Adrenal gland (tissue), 12 donors: ENCODE data around the gene RGS6. TPM values are rescaled to one million over a fixed set of nuclear protein-coding genes. Genes with fewer than 3 reads are reported as not detected.

Experiments used
- DNase-seq, 7 donors: peaks; one replicate each; pipeline ENCODE4 v3.0.0-alpha.2; 2019 to 2020
- H3K27ac ChIP-seq, 5 donors: fragments of 200-600 bp; sonication (generic) in 4 of 5; 1 replicate in 3 of 5; 2 replicates in 2 of 5; pipeline versions ENCODE4 v1.5.1 to v1.8.0; 2016 to 2020; ENCODE audit warnings: mild to moderate bottlenecking in 1 of 5
- H3K27me3 ChIP-seq: fragments of 200-600 bp; 2 replicates; pipeline ENCODE4 v1.8.0; 2021
- H3K36me3 ChIP-seq, 2 donors: fragments of 200-600 bp; replicated peaks in 1 of 2; 1 replicate in 1 of 2; 2 replicates in 1 of 2; pipeline versions ENCODE4 v1.5.1 to v1.8.0; 2018 to 2022
- H3K4me1 ChIP-seq, 2 donors: fragments of 200-600 bp; replicated peaks in 1 of 2; 1 replicate in 1 of 2; 2 replicates in 1 of 2; pipeline versions ENCODE4 v1.5.1 to v1.8.0; 2018 to 2021
- H3K4me3 ChIP-seq, 4 donors: fragments of 200-600 bp; sonication (generic) in 3 of 4; one replicate each; pipeline ENCODE4 v1.5.1; 2016 to 2018
- H3K9me3 ChIP-seq, 3 donors: fragments of 200-600 bp; sonication (generic) in 1 of 3; replicated peaks in 1 of 3; 1 replicate in 2 of 3; 2 replicates in 1 of 3; pipeline versions ENCODE4 v1.5.1 to v1.8.0; 2016 to 2021
- CTCF ChIP-seq, 6 experiments: fragments of 450-650 bp in 4 of 6; fragments of 200-600 bp in 2 of 6; sonication (generic) in 1 of 6; IDR thresholded peaks; 1 replicate in 5 of 6; 2 replicates in 1 of 6; pipeline versions ENCODE4 v1.5.1 to v1.8.0; 2016 to 2021; ENCODE audit warnings: antibody characterized with exemption in 6 of 6, mild to moderate bottlenecking in 2 of 6, moderate library complexity in 1 of 6
- POLR2A ChIP-seq, 2 donors: fragments of 450-650 bp; IDR thresholded peaks; one replicate each; pipeline ENCODE4 v1.6.1; 2017; ENCODE audit warnings: antibody characterized with exemption in 2 of 2, mild to moderate bottlenecking in 2 of 2, moderate library complexity in 1 of 2
- WGBS, 4 donors: extraction: QIAGEN DNeasy Blood & Tissue Kit in 2 of 4; methylation state at CpG; one replicate each; pipeline versions ENCODE4 v1.1.5 to v1.1.7; 2013 to 2017; 5-methylcytosine and 5-hydroxymethylcytosine counted together
- intact Hi-C, 2 donors: fragments of 100-400 bp; cut with DNase I; formaldehyde crosslinking; loops; one replicate each; pipeline versions ENCODE4 v1.14.1 to v1.15.0; 2022 to 2023
- polyA plus RNA-seq, 3 donors: library from polyadenylated mRNA; stranded (reverse); fragments of 200-250 nt in 2 of 3; fragments of 350-450 nt in 1 of 3; fragmentation: Illumina TruSeq in 1 of 3; extraction: RNeasy Lipid Tissue Mini Kit (QIAGEN cat#74804) in 1 of 3; gene quantifications; one replicate each; pipeline ENCODE4 v1.2.3, GENCODE V29; 2013 to 2014
- total RNA-seq, 9 donors: library from RNA; depleted of rRNA in 4 of 9; stranded (reverse); fragments of >200 nt in 4 of 9; fragments of 120-200 nt in 1 of 9; fragmentation: NEBNext Ultra II Directional in 1 of 9; extraction: Animal tissue kit (Norgen Biotek cat#: 25700) in 1 of 9; gene quantifications; one replicate each; pipeline versions ENCODE4 v1.1.0 to v1.2.4, GENCODE V29; 2013 to 2023
- donor health status: healthy with polysubstance abuse.
- donor health status: Bipolar disorder and iron deficiency.
- donor health status: DM: yes; HTN: yes; CAD: no.
- donor health status: DM: no; HTN: no; CAD: no.
- donor health status: DM: no; HTN: no; CAD: no.
- donor health status: DM: yes; HTN: yes; CAD: no.

The RGS6 gene
- total and polyA plus RNA-seq, 12 donors = 0.06 to 4.3 (median 0.41) TPM; not detected in 1

- Histone ChIP-seq H3K27ac (no peak overlapping the region), H3K4me3 (no peak overlapping the region), H3K9me3 (no peaks in the 10 kb centered on the region), H3K36me3 (no peaks in the 10 kb centered on the region), H3K4me1 (no peaks in the 10 kb centered on the region), H3K27me3 (no peaks in the 10 kb centered on the region)
- intact Hi-C loops = no loop called here
- WGBS, 4 donors = 78 to 85% (median 82%) methylated on average over 1 of the region's 1 CpG
- TF ChIP-seq POLR2A (IDR thresholded peaks at IDR 0.05) = no peak
- TF ChIP-seq CTCF (IDR thresholded peaks at IDR 0.05) = no peak
- DNase-seq = peak in 3 of 7 donors; percentile 17 to 27 (median 18)
Observed at GRCh38 chr14:72177251-72177650, 245.0 kb downstream of the RGS6 start.

- no peak for DNase-seq
- WGBS, 4 donors = 41 to 62% (median 44%) methylated on average over 3 of the region's 3 CpGs
- Histone ChIP-seq H3K27me3 (no peaks in the 10 kb centered on the region), H3K4me3 (no peak overlapping the region), H3K27ac (no peak overlapping the region), H3K36me3 (no peaks in the 10 kb centered on the region), H3K4me1 (no peaks in the 10 kb centered on the region), H3K9me3 (no peaks in the 10 kb centered on the region)
- TF ChIP-seq CTCF (IDR thresholded peaks at IDR 0.05) = no peak
- TF ChIP-seq POLR2A (IDR thresholded peaks at IDR 0.05) = no peak
- intact Hi-C loops = no loop called here
Observed at GRCh38 chr14:72178517-72178916, 246.3 kb downstream of the RGS6 start.

- 69 to 73% (median 71%) methylated on average over 4 of the region's 4 CpGs for WGBS, 4 donors
- TF ChIP-seq CTCF (IDR thresholded peaks at IDR 0.05) (no peak), POLR2A (IDR thresholded peaks at IDR 0.05) (no peak)
- no peaks in the 10 kb centered on the region for H3K27me3 ChIP-seq
- no peaks in the 10 kb centered on the region for H3K4me1 ChIP-seq
- no peak for DNase-seq
- H3K27ac ChIP-seq = no peak overlapping the region
- H3K4me3 ChIP-seq = no peak overlapping the region
- no peaks in the 10 kb centered on the region for H3K36me3 ChIP-seq
- H3K9me3 ChIP-seq = no peaks in the 10 kb centered on the region
- intact Hi-C loops = no loop called here
Observed at GRCh38 chr14:72182708-72183432, 250.6 kb downstream of the RGS6 start.

- no peaks in the 10 kb centered on the region for H3K4me1 ChIP-seq
- no peak for DNase-seq
- no peaks in the 10 kb centered on the region for H3K27me3 ChIP-seq
- intact Hi-C loops = no loop called here
- WGBS, 4 donors = 59 to 73% (median 64%) methylated on average over 2 of the region's 2 CpGs
- H3K9me3 ChIP-seq = no peaks in the 10 kb centered on the region
- H3K4me3 ChIP-seq = no peak overlapping the region
- no peaks in the 10 kb centered on the region for H3K36me3 ChIP-seq
- no peak for TF ChIP-seq POLR2A (IDR thresholded peaks at IDR 0.05)
- TF ChIP-seq CTCF (IDR thresholded peaks at IDR 0.05) = no peak
- no peak overlapping the region for H3K27ac ChIP-seq
Observed at GRCh38 chr14:72183631-72184030, 251.4 kb downstream of the RGS6 start.
